Measurements from ENCODE around the gene VEGFA.

DNA sequence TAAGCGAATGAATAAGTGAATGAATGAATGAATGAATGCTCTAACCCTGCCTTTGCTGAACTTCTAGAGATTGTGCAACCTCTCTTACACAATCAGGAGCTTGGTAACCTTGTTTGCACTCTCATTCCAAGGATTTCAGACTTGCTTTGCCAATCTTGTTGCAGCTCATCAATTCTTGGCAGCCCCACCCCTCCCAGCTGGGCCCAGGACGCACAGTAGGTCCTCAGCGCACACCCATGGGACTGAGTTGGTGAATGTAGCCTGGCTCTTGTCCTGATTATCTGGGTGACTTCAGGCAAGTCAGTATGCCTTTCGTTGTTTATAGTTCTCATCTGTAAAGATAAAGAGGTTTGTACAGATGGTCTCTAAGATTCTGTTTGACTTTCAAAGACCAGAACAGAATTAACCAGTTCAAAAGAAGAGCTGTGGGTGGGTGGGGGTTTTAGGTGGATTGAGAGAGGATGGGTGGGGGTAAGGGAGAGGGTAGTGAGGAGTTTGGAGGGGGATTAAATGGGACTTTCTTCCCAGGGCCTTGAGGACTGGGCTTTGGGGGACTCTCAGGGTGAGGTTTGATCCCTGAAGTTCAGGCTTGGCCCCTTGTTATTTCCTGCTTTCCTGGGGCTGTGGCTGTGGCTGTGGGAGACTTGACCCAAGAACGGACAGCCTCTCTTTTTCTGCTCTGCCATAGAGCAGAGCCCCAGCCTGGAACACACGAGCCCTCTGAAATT, 33.2 kb downstream of the VEGFA start:
- TF ChIP-seq POLR2AphosphoS5 (IDR thresholded peaks at IDR 0.05; ENCODE audit: low read depth, low read length) (no peak), TAF1 (IDR thresholded peaks at IDR 0.05; ENCODE audit: borderline replicate concordance, insufficient read depth, low read length) (no peak), SIN3A (IDR thresholded peaks at IDR 0.05; ENCODE audit: borderline replicate concordance, insufficient read depth, low read length) (no peak)

All from PFSK-1 (cell line).